Gastrocnemius medialis (tissue), 4 donors: ENCODE data around the gene RAB19.

ENCODE experiments used
- POLR2A ChIP-seq, 2 donors: fragments of 450-650 bp; IDR thresholded peaks; one replicate each; pipeline ENCODE4 v1.6.1; 2017; ENCODE audit warnings: antibody characterized with exemption in 2 of 2, mild to moderate bottlenecking in 2 of 2, moderate library complexity in 2 of 2
- TF ChIP-seq, protein P1 (sequence below), 5 experiments: fragments of 450-650 bp in 3 of 5; fragments of 200-600 bp in 2 of 5; sonication (generic) in 2 of 5; IDR thresholded peaks in 4 of 5; conservative IDR thresholded peaks in 1 of 5; 1 replicate in 4 of 5; 2 replicates in 1 of 5; pipeline ENCODE4 v1.5.1; 2016 to 2019; ENCODE audit warnings: antibody characterized with exemption in 5 of 5, mild to moderate bottlenecking in 3 of 5, moderate library complexity in 3 of 5

DNA sequence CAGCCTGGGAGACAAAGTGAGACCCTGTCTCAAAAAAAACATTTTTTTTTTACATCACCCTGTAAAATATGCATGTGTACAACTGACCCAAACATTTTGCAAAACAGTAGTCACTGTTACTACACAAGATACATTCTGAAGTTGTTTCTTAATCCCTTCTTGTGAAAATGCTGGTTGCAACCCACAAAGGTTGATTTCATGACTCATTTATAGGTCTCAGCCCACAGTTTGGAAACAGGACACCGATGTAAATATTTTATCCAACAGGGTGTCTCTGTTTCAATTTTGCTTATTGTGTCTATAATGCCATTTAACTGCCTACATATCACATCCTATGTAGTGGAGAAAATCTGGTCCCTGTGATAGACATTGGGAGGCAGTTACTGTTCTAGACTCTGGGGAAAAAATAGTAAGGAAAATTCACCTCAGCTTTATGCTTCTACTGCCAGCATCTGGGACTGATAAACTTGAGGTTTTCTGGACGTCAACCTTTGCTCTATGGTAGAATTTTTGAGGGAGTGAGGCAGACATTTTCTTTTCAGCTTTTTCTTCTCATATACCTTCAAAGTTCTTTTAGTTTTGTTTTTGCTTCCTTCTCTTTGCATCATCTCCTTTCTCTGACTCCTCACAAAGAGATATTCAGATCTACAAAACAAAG lies 1.6 kb upstream of the RAB19 start:
- TF ChIP-seq, protein P1, sequence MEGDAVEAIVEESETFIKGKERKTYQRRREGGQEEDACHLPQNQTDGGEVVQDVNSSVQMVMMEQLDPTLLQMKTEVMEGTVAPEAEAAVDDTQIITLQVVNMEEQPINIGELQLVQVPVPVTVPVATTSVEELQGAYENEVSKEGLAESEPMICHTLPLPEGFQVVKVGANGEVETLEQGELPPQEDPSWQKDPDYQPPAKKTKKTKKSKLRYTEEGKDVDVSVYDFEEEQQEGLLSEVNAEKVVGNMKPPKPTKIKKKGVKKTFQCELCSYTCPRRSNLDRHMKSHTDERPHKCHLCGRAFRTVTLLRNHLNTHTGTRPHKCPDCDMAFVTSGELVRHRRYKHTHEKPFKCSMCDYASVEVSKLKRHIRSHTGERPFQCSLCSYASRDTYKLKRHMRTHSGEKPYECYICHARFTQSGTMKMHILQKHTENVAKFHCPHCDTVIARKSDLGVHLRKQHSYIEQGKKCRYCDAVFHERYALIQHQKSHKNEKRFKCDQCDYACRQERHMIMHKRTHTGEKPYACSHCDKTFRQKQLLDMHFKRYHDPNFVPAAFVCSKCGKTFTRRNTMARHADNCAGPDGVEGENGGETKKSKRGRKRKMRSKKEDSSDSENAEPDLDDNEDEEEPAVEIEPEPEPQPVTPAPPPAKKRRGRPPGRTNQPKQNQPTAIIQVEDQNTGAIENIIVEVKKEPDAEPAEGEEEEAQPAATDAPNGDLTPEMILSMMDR (IDR thresholded peaks at IDR 0.05 in 4 of 5, conservative IDR thresholded peaks at IDR 0.05 in 1 of 5) = no peak
- no peak for TF ChIP-seq POLR2A (IDR thresholded peaks at IDR 0.05)
